Calu3 (cell line): ENCODE results near the gene NEK7. TPM values are rescaled to one million over a fixed set of nuclear protein-coding genes. Genes with fewer than 3 reads are reported as not detected.

Experiments
- BruUV-seq: library from RNA; stranded (reverse); fragments of 400-500 nt; replicated peaks from 2 replicates; lab custom pipeline; 2021; lab: Mats Ljungman, UMichigan
- CTCF ChIA-PET: fragments of 300-600 bp; sonication (Branson Sonifier 250); formaldehyde crosslinking; loops from one replicate; lab custom pipeline; 2022; ENCODE audit warnings: antibody characterized with exemption; lab: Charles Lee
- DNase-seq: peaks from one replicate; pipeline ENCODE4 v3.0.0; 2022
- H3K27ac Mint-ChIP-seq: one replicate; pipeline ENCODE4 v1.8.0; 2022; ENCODE audit warnings: mixed read lengths; ENCODE audit not compliant: unreplicated experiment
- H3K27me3 Mint-ChIP-seq: one replicate; pipeline ENCODE4 v1.8.0; 2022; ENCODE audit warnings: mixed read lengths; ENCODE audit not compliant: unreplicated experiment
- H3K36me3 Mint-ChIP-seq: one replicate; pipeline ENCODE4 v1.8.0; 2022; ENCODE audit warnings: mild to moderate bottlenecking, moderate library complexity, mixed read lengths; ENCODE audit not compliant: insufficient read depth, unreplicated experiment
- H3K4me1 Mint-ChIP-seq: one replicate; pipeline ENCODE4 v1.8.0; 2022; ENCODE audit warnings: mild to moderate bottlenecking, low read depth, mixed read lengths; ENCODE audit not compliant: unreplicated experiment
- H3K4me3 Mint-ChIP-seq: one replicate; pipeline ENCODE4 v1.8.0; 2022; ENCODE audit warnings: mild to moderate bottlenecking, low read depth, moderate library complexity, mixed read lengths; ENCODE audit not compliant: unreplicated experiment
- H3K9me3 Mint-ChIP-seq: one replicate; pipeline ENCODE4 v1.8.0; 2022; ENCODE audit warnings: low read depth, mixed read lengths; ENCODE audit not compliant: unreplicated experiment
- CTCF ChIP-seq: fragments of 200-600 bp; IDR thresholded peaks from one replicate; pipeline ENCODE4 v1.8.0; 2022; ENCODE audit warnings: antibody characterized with exemption; ENCODE audit not compliant: unreplicated experiment
- intact Hi-C: fragments of 100-400 bp; cut with micrococcal nuclease; formaldehyde crosslinking; loops from one replicate; pipeline ENCODE4 v1.10.0; 2022; ENCODE audit not compliant: unreplicated experiment
- total RNA-seq: library from RNA; stranded (reverse); gene quantifications from 2 replicates; pipeline ENCODE4 v1.2.3, GENCODE V29; 2022

Gene NEK7
- total RNA-seq, 1 experiment from 2014 or later = 145 TPM

GRCh38 chr1:198295971-198296370 lies 139.2 kb downstream of the NEK7 start:
- H3K27ac Mint-ChIP-seq = no peak overlapping the region
- peaks cover 11% of the 10 kb centered on the region for H3K36me3 Mint-ChIP-seq
- no TSS peak for BruUV-seq
- no peak overlapping the region for H3K4me3 Mint-ChIP-seq
- CTCF ChIA-PET = no interaction called here
- TF ChIP-seq CTCF = no peak
- no peak for DNase-seq
- peaks cover 3% of the 10 kb centered on the region for H3K4me1 Mint-ChIP-seq
- no peaks in the 10 kb centered on the region for H3K9me3 Mint-ChIP-seq
- intact Hi-C loops = no loop called here
- H3K27me3 Mint-ChIP-seq = no peaks in the 10 kb centered on the region

- TF ChIP-seq CTCF = no peak
- Mint-ChIP-seq H3K36me3 (peaks cover 11% of the 10 kb centered on the region), H3K4me3 (no peak overlapping the region), H3K4me1 (no peaks in the 10 kb centered on the region), H3K9me3 (no peaks in the 10 kb centered on the region), H3K27me3 (no peaks in the 10 kb centered on the region), H3K27ac (no peak overlapping the region)
- CTCF ChIA-PET = no interaction called here
- no TSS peak for BruUV-seq
- DNase-seq = no peak
- intact Hi-C loops = no loop called here
These were observed 140.5 kb downstream of the NEK7 start for GRCh38 chr1:198297281-198297680.

GRCh38 chr1:198298640-198299039 lies 141.8 kb downstream of the NEK7 start:
- CTCF ChIA-PET = interaction anchor here (1.2 kb wide), 1 partner anchor 11 kb away, joined by 6 read pairs; no protein-coding TSS in a partner anchor
- H3K4me3 Mint-ChIP-seq = no peak overlapping the region
- no TSS peak for BruUV-seq
- H3K9me3 Mint-ChIP-seq = no peaks in the 10 kb centered on the region
- DNase-seq = no peak
- H3K36me3 Mint-ChIP-seq = peaks cover 17% of the 10 kb centered on the region
- TF ChIP-seq CTCF = no peak
- intact Hi-C loops = no loop called here
- H3K27me3 Mint-ChIP-seq = no peaks in the 10 kb centered on the region
- H3K27ac Mint-ChIP-seq = no peak overlapping the region
- peaks cover 7% of the 10 kb centered on the region for H3K4me1 Mint-ChIP-seq

GRCh38 chr1:198300451-198300850 lies 143.7 kb downstream of the NEK7 start:
- no peak overlapping the region for H3K4me3 Mint-ChIP-seq
- BruUV-seq = no TSS peak
- no peaks in the 10 kb centered on the region for H3K9me3 Mint-ChIP-seq
- CTCF ChIA-PET = interaction anchor here (0.5 kb wide), 1 partner anchor 1367 kb away, joined by 3 read pairs; no protein-coding TSS in a partner anchor
- H3K27me3 Mint-ChIP-seq = no peaks in the 10 kb centered on the region
- H3K27ac Mint-ChIP-seq = no peak overlapping the region
- peaks cover 12% of the 10 kb centered on the region for H3K36me3 Mint-ChIP-seq
- peaks cover 14% of the 10 kb centered on the region for H3K4me1 Mint-ChIP-seq
- TF ChIP-seq CTCF = no peak
- no peak for DNase-seq
- intact Hi-C loops = no loop called here
